HFF-Myc (cell line): ENCODE data around the gene ADD2.

ENCODE experiments used
- DNase-seq: peaks from one replicate; pipeline ENCODE4 v3.0.0-alpha.2; 2011; ENCODE audit warnings: low read depth; ENCODE audit errors: extremely low read depth
- H3K4me3 ChIP-seq: replicated peaks from 2 replicates; pipeline ENCODE4 v1.5.1; 2011; ENCODE audit warnings: low read depth, mild to moderate bottlenecking, control low read depth, low read length
- CTCF ChIP-seq: IDR thresholded peaks from 2 replicates; pipeline ENCODE4 v1.5.1; 2012; ENCODE audit warnings: mild to moderate bottlenecking, low read depth, low read length, control low read depth; ENCODE audit errors: missing control alignments

The ADD2 gene

DNA sequence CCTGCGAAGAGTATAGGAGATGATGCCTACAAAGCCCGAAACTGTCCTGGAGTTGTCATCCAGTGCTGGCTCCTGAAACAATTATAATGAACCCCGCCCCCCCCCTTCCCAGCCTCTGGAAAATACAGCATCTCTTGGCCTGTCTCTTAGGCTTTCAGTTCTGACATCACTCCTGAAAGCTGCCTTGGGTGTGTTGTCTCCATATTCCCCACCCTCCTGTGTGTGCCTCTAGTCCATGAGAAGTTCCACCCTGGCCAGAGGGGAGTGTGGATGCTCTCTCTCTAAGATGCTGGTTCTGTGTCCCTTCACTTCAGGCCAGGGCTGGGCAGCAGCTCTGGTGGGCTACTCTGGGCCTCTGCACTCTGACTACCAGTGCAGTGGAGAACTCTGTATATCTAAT is 155.4 kb downstream of the ADD2 start:
- no peak for TF ChIP-seq CTCF
- no peak overlapping the region for H3K4me3 ChIP-seq
- no peak for DNase-seq

- no peak for DNase-seq
- no peak for TF ChIP-seq CTCF
- no peak overlapping the region for H3K4me3 ChIP-seq
Observed at GRCh38 chr2:70608373-70608772, 159.6 kb downstream of the ADD2 start.

DNA sequence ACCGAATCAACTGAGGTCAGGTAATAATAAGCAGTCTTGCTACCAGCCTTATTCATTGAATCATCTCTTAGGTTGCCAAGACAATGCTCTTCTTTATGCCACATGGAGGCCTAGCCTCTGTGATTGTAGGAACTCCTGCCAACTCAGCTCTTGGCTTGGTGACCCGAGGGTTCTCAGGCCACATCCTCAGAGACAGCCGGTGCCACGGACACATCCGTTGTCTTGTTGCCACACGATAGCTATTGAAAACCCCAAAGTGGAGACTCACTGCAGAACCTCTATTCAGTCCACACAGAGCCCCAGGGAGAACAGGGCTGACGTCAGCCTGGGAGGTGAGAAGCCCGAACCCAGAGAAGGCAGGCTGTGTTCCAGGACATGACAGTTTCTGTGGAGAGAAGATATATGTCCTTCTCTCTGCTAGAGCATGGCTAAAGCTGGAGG is 160.9 kb downstream of the ADD2 start:
- H3K4me3 ChIP-seq: no peak overlapping the region
- no peak for DNase-seq
- TF ChIP-seq CTCF: no peak
